Testis (tissue), 2 donors: Measurements from ENCODE around the gene MOSPD3.

Source experiments
- CTCF ChIP-seq, 3 experiments: fragments of 450-650 bp in 2 of 3; fragments of 200-600 bp in 1 of 3; sonication (generic) in 1 of 3; IDR thresholded peaks; one replicate each; pipeline ENCODE4 v1.5.1; 2016 to 2019; ENCODE audit warnings: antibody characterized with exemption in 3 of 3, mild to moderate bottlenecking in 2 of 3, moderate library complexity in 1 of 3
- POLR2A ChIP-seq: fragments of 450-650 bp; IDR thresholded peaks from one replicate; pipeline ENCODE4 v1.6.1; 2017; ENCODE audit warnings: antibody characterized with exemption, mild to moderate bottlenecking, moderate library complexity

- TF ChIP-seq CTCF (IDR thresholded peaks at IDR 0.05) (peak in 1 of 3 experiments; percentile 13), POLR2A (no peak)
Observed at GRCh38 chr7:100629117-100629716, 16.9 kb downstream of the MOSPD3 start.
